ENCODE results near the gene ANKS1B.

DNA sequence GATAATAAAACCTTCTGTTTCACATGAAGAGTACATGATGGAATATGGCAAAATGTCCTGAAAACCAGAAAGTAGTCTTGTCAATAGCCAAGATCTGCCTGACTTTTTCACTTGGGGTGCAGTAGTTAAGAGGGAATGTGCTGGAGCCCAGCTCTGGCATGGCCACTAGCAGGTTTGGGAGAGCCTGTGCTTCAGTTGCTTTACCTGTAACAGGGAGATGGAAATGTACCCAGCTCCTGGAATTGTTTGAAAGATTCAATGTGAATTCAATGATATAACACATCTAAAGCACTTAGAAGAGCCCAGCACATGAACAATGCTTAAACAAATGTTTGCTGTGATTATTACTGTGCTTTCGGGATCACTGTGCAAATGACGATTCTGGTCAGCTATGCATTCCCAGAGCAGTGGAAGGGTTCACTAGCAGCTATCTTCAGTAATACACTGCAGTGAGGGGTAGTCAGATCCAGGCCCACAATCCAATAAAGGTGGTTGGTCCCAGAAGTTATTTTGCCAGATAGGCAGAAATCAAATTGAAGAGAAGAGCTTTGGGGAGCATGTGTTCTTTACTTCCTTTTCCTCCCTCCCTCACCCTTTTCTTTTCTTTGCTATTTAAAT is 1114.7 kb downstream of the ANKS1B start:
- TF ChIP-seq, protein P1, sequence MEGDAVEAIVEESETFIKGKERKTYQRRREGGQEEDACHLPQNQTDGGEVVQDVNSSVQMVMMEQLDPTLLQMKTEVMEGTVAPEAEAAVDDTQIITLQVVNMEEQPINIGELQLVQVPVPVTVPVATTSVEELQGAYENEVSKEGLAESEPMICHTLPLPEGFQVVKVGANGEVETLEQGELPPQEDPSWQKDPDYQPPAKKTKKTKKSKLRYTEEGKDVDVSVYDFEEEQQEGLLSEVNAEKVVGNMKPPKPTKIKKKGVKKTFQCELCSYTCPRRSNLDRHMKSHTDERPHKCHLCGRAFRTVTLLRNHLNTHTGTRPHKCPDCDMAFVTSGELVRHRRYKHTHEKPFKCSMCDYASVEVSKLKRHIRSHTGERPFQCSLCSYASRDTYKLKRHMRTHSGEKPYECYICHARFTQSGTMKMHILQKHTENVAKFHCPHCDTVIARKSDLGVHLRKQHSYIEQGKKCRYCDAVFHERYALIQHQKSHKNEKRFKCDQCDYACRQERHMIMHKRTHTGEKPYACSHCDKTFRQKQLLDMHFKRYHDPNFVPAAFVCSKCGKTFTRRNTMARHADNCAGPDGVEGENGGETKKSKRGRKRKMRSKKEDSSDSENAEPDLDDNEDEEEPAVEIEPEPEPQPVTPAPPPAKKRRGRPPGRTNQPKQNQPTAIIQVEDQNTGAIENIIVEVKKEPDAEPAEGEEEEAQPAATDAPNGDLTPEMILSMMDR (IDR thresholded peaks at IDR 0.05; ENCODE audit: insufficient read depth, low read depth, low read length), result no peak
- TF ChIP-seq EZH2 (IDR thresholded peaks at IDR 0.05; ENCODE audit: insufficient read depth, low read length), result no peak
